ENCODE results near the gene GARIN5A. TPM values are rescaled to one million over a fixed set of nuclear protein-coding genes. Genes with fewer than 3 reads are reported as not detected.
A peak's percentile ranks its signal among the peaks of the same experiment; 100 is the strongest.

Gene GARIN5A
- total and polyA plus RNA-seq, 9 of the 15 experiments (the other 6 are each of a cell fraction or from before 2014, with no cell fraction given) = 0.10 to 0.82 (median 0.23) TPM; not detected in 2

- TF ChIP-seq MNT (conservative IDR thresholded peaks at IDR 0.05) (no peak), GTF2F1 (IDR thresholded peaks at IDR 0.05; ENCODE audit: low read depth, low read length) (no peak), ZNF518B (CRISPR knock-in tag; IDR thresholded peaks at IDR 0.05) (no peak), ZMIZ1 (IDR thresholded peaks at IDR 0.05; ENCODE audit: low read depth in 2 of 2, low read length in 2 of 2) (no peak), CCNT2 (IDR thresholded peaks at IDR 0.05; ENCODE audit: borderline replicate concordance, extremely low read depth, insufficient read length, low read depth, low read length) (no peak), THAP7 (CRISPR knock-in tag; IDR thresholded peaks at IDR 0.05) (no peak), ZNF609 (CRISPR knock-in tag; IDR thresholded peaks at IDR 0.05; ENCODE audit: borderline replicate concordance) (no peak), NRF1 (conservative IDR thresholded peaks at IDR 0.05 in 1 of 2, IDR thresholded peaks at IDR 0.05 in 1 of 2) (no peak), RB1 (IDR thresholded peaks at IDR 0.05; ENCODE audit: low read depth) (0 out of 2 replicates have a peak, but pooled peaks have one; percentile 51), SIN3B (IDR thresholded peaks at IDR 0.05; ENCODE audit: low read depth) (no peak)
Measured at GRCh38 chr19:50478901-50479715, 2.5 kb upstream of the GARIN5A start (continued).
